Esophagus (tissue), 2 donors: ENCODE data around the gene CHML. TPM values are rescaled to one million over a fixed set of nuclear protein-coding genes. Genes with fewer than 3 reads are reported as not detected.

ENCODE experiments used
- H3K27ac ChIP-seq, 2 donors: one replicate each; pipeline ENCODE4 v1.5.1; 2013; ENCODE audit warnings: low read depth in 2 of 2, mild to moderate bottlenecking in 2 of 2, inconsistent platforms in 1 of 2, low read length in 1 of 2, moderate library complexity in 1 of 2
- H3K27me3 ChIP-seq, 2 donors: one replicate each; pipeline ENCODE4 v1.6.1; 2013; ENCODE audit warnings: low read length in 2 of 2, control low read depth in 1 of 2, mild to moderate bottlenecking in 1 of 2; ENCODE audit not compliant: insufficient read depth in 2 of 2, control insufficient read depth in 1 of 2
- H3K36me3 ChIP-seq, 2 donors: one replicate each; pipeline ENCODE4 v1.6.1; 2013; ENCODE audit warnings: low read length in 1 of 2; ENCODE audit not compliant: control insufficient read depth in 2 of 2, insufficient read depth in 2 of 2
- H3K4me1 ChIP-seq, 2 donors: one replicate each; pipeline ENCODE4 v1.6.1; 2013; ENCODE audit warnings: low read length in 1 of 2; ENCODE audit not compliant: control insufficient read depth in 2 of 2, insufficient read depth in 2 of 2
- H3K4me3 ChIP-seq, 2 donors: one replicate each; pipeline ENCODE4 v1.5.1; 2013; ENCODE audit warnings: low read length in 2 of 2, mild to moderate bottlenecking in 2 of 2, low read depth in 1 of 2, moderate library complexity in 1 of 2
- H3K9me3 ChIP-seq, 2 donors: one replicate each; pipeline ENCODE4 v1.6.1; 2013; ENCODE audit warnings: mild to moderate bottlenecking in 2 of 2, low read depth in 1 of 2, low read length in 1 of 2, moderate library complexity in 1 of 2; ENCODE audit not compliant: control insufficient read depth in 2 of 2, insufficient read depth in 1 of 2
- WGBS, 2 donors: extraction: QIAGEN DNeasy Blood & Tissue Kit; methylation state at CpG; one replicate each; pipeline ENCODE4 v1.1.7; 2013; 5-methylcytosine and 5-hydroxymethylcytosine counted together
- polyA plus RNA-seq, 2 donors: library from polyadenylated mRNA; stranded (reverse); fragments of 200-250 nt; gene quantifications; one replicate each; pipeline ENCODE4 v1.2.3, GENCODE V29; 2013
- donor health status: healthy with polysubstance abuse.
- donor health status: Bipolar disorder and iron deficiency.

Gene CHML
- polyA plus RNA-seq, 2 donors = 1.3 to 1.6 TPM

- H3K4me3 ChIP-seq = no peak overlapping the region
- H3K36me3 ChIP-seq = no peaks in the 10 kb centered on the region
- WGBS, 2 donors = 7 to 12% methylated on average over 3 of the region's 3 CpGs
These were observed 29.1 kb downstream of the CHML start for GRCh38 chr1:241611063-241611462.

GRCh38 chr1:241610056-241610815 lies 29.9 kb downstream of the CHML start:
- WGBS, 2 donors = 30 to 33% methylated on average over 8 of the region's 8 CpGs
- no peaks in the 10 kb centered on the region for H3K27me3 ChIP-seq
- H3K36me3 ChIP-seq = no peaks in the 10 kb centered on the region
- H3K4me3 ChIP-seq = no peak overlapping the region
- H3K27ac ChIP-seq = no peak overlapping the region
- no peaks in the 10 kb centered on the region for H3K9me3 ChIP-seq
- no peaks in the 10 kb centered on the region for H3K4me1 ChIP-seq

More at GRCh38 chr1:241611063-241611462, 29.1 kb downstream of the CHML start:
- H3K4me1 ChIP-seq = no peaks in the 10 kb centered on the region
- no peaks in the 10 kb centered on the region for H3K27me3 ChIP-seq
- H3K27ac ChIP-seq = no peak overlapping the region
- H3K9me3 ChIP-seq = no peaks in the 10 kb centered on the region

- H3K36me3 ChIP-seq = peaks cover 0 to 4% of the 10 kb centered on the region in 2 donors
- no peaks in the 10 kb centered on the region for H3K4me1 ChIP-seq
- no peaks in the 10 kb centered on the region for H3K9me3 ChIP-seq
- H3K4me3 ChIP-seq = no peak overlapping the region
- H3K27ac ChIP-seq = no peak overlapping the region
- WGBS, 2 donors = 30 to 39% methylated on average over 3 of the region's 3 CpGs
- no peaks in the 10 kb centered on the region for H3K27me3 ChIP-seq
These were observed 31.7 kb downstream of the CHML start for GRCh38 chr1:241608379-241609033.

- H3K4me1 ChIP-seq = no peaks in the 10 kb centered on the region
- no peak overlapping the region for H3K4me3 ChIP-seq
- peaks cover 0 to 4% of the 10 kb centered on the region in 2 donors for H3K36me3 ChIP-seq
- no peak overlapping the region for H3K27ac ChIP-seq
- no peaks in the 10 kb centered on the region for H3K27me3 ChIP-seq
- no peaks in the 10 kb centered on the region for H3K9me3 ChIP-seq
These were observed 32.7 kb downstream of the CHML start for GRCh38 chr1:241607497-241607896.

GRCh38 chr1:241606544-241606943 lies 33.6 kb downstream of the CHML start:
- Histone ChIP-seq H3K9me3 (no peaks in the 10 kb centered on the region), H3K27me3 (no peaks in the 10 kb centered on the region), H3K4me1 (no peaks in the 10 kb centered on the region), H3K4me3 (no peak overlapping the region), H3K36me3 (peaks cover 0 to 4% of the 10 kb centered on the region in 2 donors), H3K27ac (no peak overlapping the region)
- WGBS, 2 donors = 55 to 62% methylated on average over 5 of the region's 5 CpGs

GRCh38 chr1:241605146-241605805 lies 34.9 kb downstream of the CHML start:
- Histone ChIP-seq H3K9me3 (no peaks in the 10 kb centered on the region), H3K27ac (no peak overlapping the region), H3K36me3 (peaks cover 0 to 4% of the 10 kb centered on the region in 2 donors), H3K27me3 (no peaks in the 10 kb centered on the region), H3K4me1 (no peaks in the 10 kb centered on the region), H3K4me3 (no peak overlapping the region)
- 81 to 83% methylated on average over 9 of the region's 9 CpGs for WGBS, 2 donors

- H3K9me3 ChIP-seq = no peaks in the 10 kb centered on the region
- no peaks in the 10 kb centered on the region for H3K27me3 ChIP-seq
- WGBS, 2 donors = 65 to 79% methylated on average over 3 of the region's 3 CpGs
- no peaks in the 10 kb centered on the region for H3K4me1 ChIP-seq
- peaks cover 0 to 4% of the 10 kb centered on the region in 2 donors for H3K36me3 ChIP-seq
- no peak overlapping the region for H3K27ac ChIP-seq
- H3K4me3 ChIP-seq = no peak overlapping the region
These were observed 36.4 kb downstream of the CHML start for GRCh38 chr1:241603731-241604245.

- Histone ChIP-seq H3K27me3 (no peaks in the 10 kb centered on the region), H3K27ac (no peak overlapping the region), H3K4me3 (no peak overlapping the region), H3K9me3 (no peaks in the 10 kb centered on the region), H3K36me3 (peaks cover 0 to 4% of the 10 kb centered on the region in 2 donors), H3K4me1 (no peaks in the 10 kb centered on the region)
- 54 to 56% methylated on average over 2 of the region's 2 CpGs for WGBS, 2 donors
These were observed 39.7 kb downstream of the CHML start for GRCh38 chr1:241600496-241600901.

- H3K9me3 ChIP-seq = no peaks in the 10 kb centered on the region
- H3K4me3 ChIP-seq = no peak overlapping the region
- no peaks in the 10 kb centered on the region for H3K36me3 ChIP-seq
- no peak overlapping the region for H3K27ac ChIP-seq
- H3K4me1 ChIP-seq = no peaks in the 10 kb centered on the region
- WGBS, 2 donors = 79 to 84% methylated on average over 3 of the region's 3 CpGs
- no peaks in the 10 kb centered on the region for H3K27me3 ChIP-seq
These were observed 41.9 kb downstream of the CHML start for GRCh38 chr1:241598249-241598648.
